HK-2 (cell line): ENCODE data around the gene APOF.
"Not testable (repeated sequence)": the region's sequence is repeated elsewhere in the genome, so short reads cannot be mapped to it uniquely, and the experiment has no call there.

Experiments
- DNase-seq: peaks from one replicate; pipeline ENCODE4 v3.0.0-alpha.2; 2018; ENCODE audit not compliant: unreplicated experiment

APOF gene

DNA sequence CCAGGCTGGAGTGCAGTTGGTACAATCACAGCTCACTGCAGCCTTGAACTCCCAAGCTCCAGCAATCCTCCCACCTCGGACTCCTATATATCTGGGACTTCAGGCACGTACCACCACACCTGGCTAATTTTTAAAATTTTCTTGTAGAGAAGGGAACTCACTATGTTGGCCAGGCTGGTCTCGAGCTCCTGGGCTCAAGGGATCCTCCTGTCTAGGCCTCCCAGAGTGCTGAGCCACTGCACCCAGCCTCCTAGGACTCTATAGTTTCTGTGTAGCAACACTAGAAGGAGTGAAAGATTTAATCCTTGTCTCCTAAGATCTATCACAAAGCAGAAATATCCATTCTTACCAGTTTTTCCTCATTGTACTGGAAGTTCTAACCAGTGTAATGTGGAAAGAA is 4.3 kb upstream of the APOF start:
- DNase-seq = no peak

DNA sequence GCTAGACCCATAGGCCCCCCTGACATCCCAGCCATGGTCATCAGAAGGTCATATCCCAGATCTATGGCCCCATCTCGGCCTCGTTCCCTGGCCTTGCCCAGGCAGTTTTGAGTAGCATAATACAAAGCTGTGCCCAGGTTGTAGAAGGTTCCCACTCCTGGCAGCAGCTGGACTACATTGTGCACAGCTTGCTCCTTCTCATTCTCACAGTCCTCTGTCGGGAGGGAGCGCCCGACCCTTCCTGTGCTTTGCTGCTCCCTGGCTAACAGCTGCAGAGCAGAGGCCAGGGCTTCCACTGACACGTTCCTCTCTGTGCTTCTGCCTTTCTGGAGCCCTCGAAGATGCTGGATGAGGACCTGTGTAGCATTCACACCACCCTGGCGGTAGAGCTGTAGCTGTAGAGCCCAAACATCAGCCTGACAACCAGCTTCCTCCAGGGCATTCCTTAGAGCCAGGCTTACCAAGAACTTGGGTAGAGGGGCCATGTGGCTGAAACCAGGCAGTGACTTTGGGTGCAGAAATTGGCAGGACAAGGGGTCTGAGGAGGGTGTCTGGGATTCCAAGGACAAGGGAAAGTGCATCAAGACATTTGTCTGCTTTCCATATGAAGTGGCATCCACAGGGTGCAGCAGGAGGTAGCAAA is 1.0 kb downstream of the APOF start:
- DNase-seq = no peak

DNA sequence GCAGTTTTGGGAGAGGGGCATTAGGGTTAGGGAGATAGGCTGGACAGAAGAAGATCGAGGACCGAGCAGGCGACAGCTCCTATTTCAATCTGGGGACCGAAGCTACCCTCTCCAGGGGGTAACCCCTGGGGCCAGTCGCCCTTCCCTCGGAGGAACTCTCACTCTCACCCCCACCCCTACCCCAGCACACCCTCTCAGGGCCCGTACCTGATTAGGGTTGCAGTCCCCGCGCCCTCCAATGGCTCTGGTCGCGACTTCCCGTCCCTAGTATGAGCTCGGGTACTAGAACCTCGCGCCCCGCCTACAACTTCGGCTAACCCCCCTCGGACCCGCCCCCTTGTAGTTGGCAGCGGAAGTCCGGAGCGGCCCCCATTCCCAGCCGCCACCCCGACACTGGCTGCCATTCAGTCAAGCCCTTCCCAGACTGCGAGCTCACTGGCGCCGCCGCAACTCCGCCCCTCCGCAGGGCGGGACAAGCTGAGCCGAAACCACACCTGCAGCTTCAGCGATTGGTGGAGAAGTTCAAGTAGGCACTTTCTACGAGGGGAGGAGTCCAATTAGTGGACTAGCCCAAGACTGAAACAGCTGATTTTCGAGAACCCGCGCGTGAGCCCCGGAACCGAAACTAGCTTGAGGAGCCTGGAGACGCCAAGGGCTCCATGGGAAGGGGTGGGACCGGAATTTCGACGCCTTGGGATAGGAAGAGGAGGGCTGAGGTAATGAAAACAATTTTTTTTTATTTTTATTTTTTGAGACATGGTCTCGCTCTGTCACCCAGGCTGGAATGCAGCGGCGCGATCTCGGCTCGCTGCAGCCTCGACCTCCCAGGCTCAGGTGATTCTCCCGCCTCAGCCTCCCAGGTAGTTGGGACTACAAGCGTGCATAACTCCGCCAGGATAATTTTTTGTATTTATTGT is 2.5 kb downstream of the APOF start, which contains the start of gene STAT2:
TSS of gene STAT2 (minus strand) at position 257 of the 917 bp plus-strand sequence. CDS start 3,536 bp downstream, outside the sequence.
- peak; percentile 99 for DNase-seq

DNA sequence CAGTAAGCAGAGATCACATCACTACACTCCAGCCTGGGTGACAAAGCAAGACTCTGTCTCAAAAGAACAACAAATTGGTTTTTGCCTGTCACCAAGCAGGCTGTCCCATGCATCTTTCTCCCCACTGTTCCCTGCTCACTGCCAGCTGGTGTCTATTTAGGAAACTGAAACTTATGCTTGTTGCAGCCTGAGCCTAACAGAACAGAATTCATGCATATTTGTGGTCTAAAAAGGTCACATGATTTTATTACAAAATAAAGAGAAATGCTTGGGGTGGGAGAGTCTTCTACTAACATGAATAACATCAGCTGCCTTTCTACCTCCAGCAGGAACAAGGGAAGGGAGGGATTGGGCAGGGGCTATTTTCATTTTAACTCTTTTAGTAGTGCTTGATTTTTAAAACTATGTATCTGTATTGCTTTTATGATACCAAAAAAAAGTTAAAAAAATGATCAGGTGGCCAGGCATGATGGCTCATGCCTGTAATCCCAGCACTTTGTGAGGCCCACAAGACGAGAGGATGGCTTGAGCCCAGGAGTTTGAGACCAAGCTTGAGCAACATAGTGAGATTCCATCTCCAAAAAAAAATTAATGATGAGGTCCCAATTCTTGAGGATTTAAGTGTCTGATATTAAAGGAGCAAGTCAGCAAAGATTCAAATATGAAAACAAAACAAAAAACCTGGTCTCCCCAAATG is 3.7 kb downstream of the APOF start:
- DNase-seq = no peak

- no peak for DNase-seq
Observed at GRCh38 chr12:56351325-56351724, 11.3 kb downstream of the APOF start.

DNA sequence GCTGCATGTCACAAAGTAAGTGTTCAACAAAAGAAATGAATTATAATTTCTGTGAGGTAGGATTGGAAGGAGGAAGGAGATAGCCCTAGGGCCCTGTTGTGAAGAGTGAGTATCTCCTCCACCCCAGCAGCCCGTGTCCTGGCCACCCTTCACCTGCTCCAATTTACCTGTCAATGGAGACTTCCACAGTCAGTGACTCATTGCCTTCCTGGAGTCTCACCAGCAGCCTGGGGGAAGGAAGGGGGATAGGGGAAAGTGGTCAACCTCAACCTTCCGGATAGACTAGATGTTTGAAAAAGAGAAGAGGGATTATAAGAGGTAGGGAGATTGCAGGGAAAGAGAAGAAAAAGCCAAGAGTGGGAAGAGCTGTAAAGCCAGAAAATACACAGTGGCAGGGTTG is 12.0 kb downstream of the APOF start:
- DNase-seq = no peak

- no peak for DNase-seq
Observed at GRCh38 chr12:56348776-56349175, 13.9 kb downstream of the APOF start.

DNA sequence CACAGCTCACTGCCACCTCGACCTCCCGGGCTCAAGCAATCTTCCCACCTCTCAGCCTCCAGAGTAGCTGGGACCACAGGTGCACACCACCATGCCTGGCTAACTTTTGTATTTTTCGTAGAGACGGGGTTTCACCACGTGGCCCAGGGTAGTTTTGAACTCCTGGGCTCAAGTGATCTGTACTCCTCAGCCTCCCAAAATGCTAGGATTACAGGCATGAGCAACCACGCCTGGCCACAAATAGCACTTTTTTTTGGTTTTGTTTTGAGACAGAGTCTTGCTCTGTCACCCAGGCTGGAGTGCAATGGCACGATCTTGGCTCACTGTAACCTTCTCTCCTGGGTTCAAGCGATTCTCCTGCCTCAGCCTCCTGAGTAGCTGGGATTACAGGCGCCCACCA is 15.4 kb downstream of the APOF start:
- DNase-seq = not testable (repeated sequence)

- peak; percentile 24 for DNase-seq
Observed at GRCh38 chr12:56346675-56347074, 16.0 kb downstream of the APOF start.

- DNase-seq = not testable (repeated sequence)
Observed at GRCh38 chr12:56342290-56342689, 20.4 kb downstream of the APOF start.

- DNase-seq = no peak
Observed at GRCh38 chr12:56341616-56342015, 21.0 kb downstream of the APOF start.

GRCh38 chr12:56339158-56339422 is 23.6 kb downstream of the APOF start:
- no peak for DNase-seq

DNA sequence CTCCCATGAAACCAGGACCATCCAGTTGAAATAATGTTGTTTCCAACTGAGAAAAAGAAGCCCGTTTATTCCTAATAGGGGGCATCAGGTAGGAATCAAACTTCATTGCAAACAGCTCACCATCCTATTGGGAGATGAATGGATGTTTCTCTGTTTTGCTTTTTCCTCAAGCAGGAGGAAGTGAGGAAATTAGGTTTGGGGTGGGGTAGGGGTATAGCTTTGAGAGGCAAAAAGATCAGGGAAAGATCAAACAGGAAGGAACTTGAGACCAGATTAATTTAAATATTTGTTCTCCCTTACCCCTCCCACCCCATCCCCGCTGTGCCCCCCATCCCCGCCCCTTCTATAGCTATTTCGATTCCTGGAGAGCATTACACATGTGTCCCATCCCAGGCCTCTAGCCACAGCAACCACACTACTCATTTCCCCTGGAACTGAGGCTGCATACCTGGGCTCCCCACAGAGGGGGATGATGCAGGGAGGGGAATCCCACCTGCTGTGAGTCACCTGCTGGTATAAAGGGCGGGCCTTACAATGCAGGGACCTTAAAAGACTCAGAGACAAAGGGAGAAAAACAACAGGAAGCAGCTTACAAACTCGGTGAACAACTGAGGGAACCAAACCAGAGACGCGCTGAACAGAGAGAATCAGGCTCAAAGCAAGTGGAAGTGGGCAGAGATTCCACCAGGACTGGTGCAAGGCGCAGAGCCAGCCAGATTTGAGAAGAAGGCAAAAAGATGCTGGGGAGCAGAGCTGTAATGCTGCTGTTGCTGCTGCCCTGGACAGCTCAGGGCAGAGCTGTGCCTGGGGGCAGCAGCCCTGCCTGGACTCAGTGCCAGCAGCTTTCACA is 24.1 kb downstream of the APOF start, which contains the start of gene IL23A:
TSS of gene IL23A (plus strand) at position 577 of the 850 bp plus-strand sequence. CDS start at position 738, 161 bp downstream.
- DNase-seq = peak; percentile 80

- DNase-seq = no peak
Observed at GRCh38 chr12:56337753-56338251, 24.9 kb downstream of the APOF start.

DNA sequence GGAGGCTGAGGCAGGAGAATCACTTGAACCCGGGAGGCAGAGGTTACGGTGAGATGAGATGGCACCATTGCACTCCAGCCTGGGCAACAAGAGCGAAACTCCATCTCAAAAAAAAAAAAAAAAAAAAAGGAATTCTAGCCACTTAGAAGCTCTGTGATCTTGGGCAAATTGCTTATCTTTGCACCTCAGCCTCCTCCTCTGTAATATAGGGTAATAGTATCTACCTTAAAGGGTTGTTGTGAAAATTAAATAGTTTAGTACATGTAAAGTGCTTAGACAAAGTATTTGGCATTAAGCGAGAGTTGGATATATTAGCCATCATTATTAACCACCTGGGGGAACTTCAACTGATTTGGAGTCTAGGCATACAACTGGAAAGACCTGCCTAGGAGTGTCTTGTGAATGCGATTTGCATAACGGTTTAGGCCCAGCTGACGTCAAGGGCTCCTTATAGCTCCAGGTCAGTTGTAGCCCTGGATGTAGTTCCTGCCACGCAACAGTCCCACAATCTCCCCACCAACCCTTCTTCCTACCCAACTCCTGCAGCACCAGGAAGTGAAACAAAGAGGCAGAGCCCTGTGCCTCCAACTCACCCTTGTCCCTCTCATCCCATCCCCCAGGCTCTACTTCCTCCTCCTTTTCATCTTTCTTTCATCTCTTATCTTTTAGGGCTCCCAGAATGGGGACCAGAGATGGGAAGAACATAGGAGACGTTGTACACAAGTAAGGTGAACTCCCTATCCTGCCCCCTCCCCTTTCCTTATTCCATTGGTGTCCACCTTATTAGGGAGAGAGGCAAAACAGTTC is 26.1 kb downstream of the APOF start:
- no peak for DNase-seq

- not testable (repeated sequence) for DNase-seq
Observed at GRCh38 chr12:56335527-56335926, 27.1 kb downstream of the APOF start.

- DNase-seq = no peak
Observed at GRCh38 chr12:56334490-56334793, 28.2 kb downstream of the APOF start.

GRCh38 chr12:56333679-56334489 is 28.8 kb downstream of the APOF start, which contains the start of gene PAN2:
PAN2 (minus strand) TSS chr12:56334000; CDS start chr12:56333094, 906 bp downstream.
- peak; percentile 97 for DNase-seq

DNA sequence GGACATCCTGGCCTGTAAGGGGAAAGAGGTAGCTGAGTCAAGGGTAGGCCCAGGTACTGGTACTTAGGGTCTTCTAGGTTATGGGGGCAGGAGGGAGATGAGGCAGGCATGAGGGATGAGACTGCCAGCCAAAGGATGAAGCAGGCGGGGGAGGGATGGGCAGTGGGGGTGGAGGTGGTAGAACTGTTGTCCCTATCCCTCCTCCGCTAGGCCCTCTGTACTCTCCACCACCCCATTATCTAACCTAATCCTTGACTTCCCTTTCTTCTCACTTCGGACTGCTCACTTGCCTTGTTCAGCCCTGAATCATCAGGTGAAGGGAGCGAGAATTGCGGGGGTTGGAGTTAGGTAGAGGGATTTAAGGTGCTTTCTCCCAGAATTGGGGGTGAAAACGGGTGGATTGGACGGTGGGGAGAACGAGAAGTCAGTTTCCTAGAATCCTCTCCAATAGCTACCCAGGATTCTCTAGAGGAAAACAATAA is 29.4 kb downstream of the APOF start:
- DNase-seq = no peak
